WTC11 (cell line): Measurements from ENCODE around the gene ITPR2. TPM values are rescaled to one million over a fixed set of nuclear protein-coding genes. Genes with fewer than 3 reads are reported as not detected.

Experiments
- ATAC-seq: fragments of 200-7000 bp; cut with Tn5 transposase; 2 replicates; pipeline ENCODE4 v1.10.0; 2021; ENCODE audit warnings: mild to moderate bottlenecking, moderate library complexity
- CTCF ChIA-PET: fragments of 300-600 bp; sonication (Branson Sonifier 250); formaldehyde crosslinking; loops from one replicate; lab custom pipeline; 2021; ENCODE audit warnings: antibody characterized with exemption; lab: Charles Lee
- POLR2A ChIA-PET: fragments of 350-600 bp; sonication (Branson Sonifier 250); formaldehyde crosslinking; loops from one replicate; lab custom pipeline; 2021; ENCODE audit warnings: antibody characterized with exemption; lab: Charles Lee
- DNase-seq: peaks from one replicate; pipeline ENCODE4 v3.0.0; 2021; ENCODE audit warnings: low spot score
- H3K27ac Mint-ChIP-seq: 2 replicates; pipeline ENCODE4 v1.8.0; 2021; ENCODE audit warnings: mixed read lengths
- H3K27me3 Mint-ChIP-seq: 2 replicates; pipeline ENCODE4 v1.8.0; 2021; ENCODE audit warnings: low read depth, mild to moderate bottlenecking, moderate library complexity, mixed read lengths
- H3K36me3 Mint-ChIP-seq: 2 replicates; pipeline ENCODE4 v1.8.0; 2021; ENCODE audit warnings: mixed read lengths
- H3K4me1 Mint-ChIP-seq: 2 replicates; pipeline ENCODE4 v1.8.0; 2022; ENCODE audit warnings: mixed read lengths
- H3K4me3 Mint-ChIP-seq: 2 replicates; pipeline ENCODE4 v1.8.0; 2021; ENCODE audit warnings: mild to moderate bottlenecking, moderate library complexity, mixed read lengths
- H3K9me3 Mint-ChIP-seq: 2 replicates; pipeline ENCODE4 v1.8.0; 2021; ENCODE audit warnings: mixed read lengths
- CBFB ChIP-seq: sonication (generic); formaldehyde crosslinking; IDR thresholded peaks from 2 replicates; pipeline ENCODE4 v1.8.1; 2022; ENCODE audit warnings: mild to moderate bottlenecking, low read depth, missing genetic modification reagents
- CREM ChIP-seq: sonication (generic); formaldehyde crosslinking; IDR thresholded peaks from 2 replicates; pipeline ENCODE4 v1.8.1; 2022; ENCODE audit warnings: mild to moderate bottlenecking, missing genetic modification reagents, moderate library complexity
- ETV6 ChIP-seq: sonication (generic); formaldehyde crosslinking; IDR thresholded peaks from 2 replicates; pipeline ENCODE4 v1.8.1; 2022; ENCODE audit warnings: mild to moderate bottlenecking, missing genetic modification reagents
- IRF2 ChIP-seq: sonication (generic); formaldehyde crosslinking; IDR thresholded peaks from 2 replicates; pipeline ENCODE4 v1.8.0; 2022; ENCODE audit warnings: low read depth, missing genetic modification reagents, borderline replicate concordance
- RELA ChIP-seq: sonication (generic); formaldehyde crosslinking; IDR thresholded peaks from 2 replicates; pipeline ENCODE4 v1.8.1; 2022; ENCODE audit warnings: missing genetic modification reagents, mild to moderate bottlenecking, borderline replicate concordance
- SMAD3 ChIP-seq: sonication (generic); formaldehyde crosslinking; IDR thresholded peaks from 2 replicates; pipeline ENCODE4 v1.8.0; 2022; ENCODE audit warnings: missing genetic modification reagents, mild to moderate bottlenecking, borderline replicate concordance
- SMAD4 ChIP-seq: sonication (generic); formaldehyde crosslinking; IDR thresholded peaks from 2 replicates; pipeline ENCODE4 v1.8.0; 2022; ENCODE audit warnings: mild to moderate bottlenecking, missing genetic modification reagents
- TEAD4 ChIP-seq: sonication (generic); formaldehyde crosslinking; IDR thresholded peaks from 2 replicates; pipeline ENCODE4 v1.8.0; 2022; ENCODE audit warnings: mild to moderate bottlenecking, missing genetic modification reagents
- TP53 ChIP-seq: sonication (generic); formaldehyde crosslinking; IDR thresholded peaks from 2 replicates; pipeline ENCODE4 v1.8.1; 2023; ENCODE audit warnings: mild to moderate bottlenecking, missing genetic modification reagents
- ZNF121 ChIP-seq: sonication (generic); formaldehyde crosslinking; IDR thresholded peaks from 2 replicates; pipeline ENCODE4 v1.8.0; 2023; ENCODE audit warnings: missing genetic modification reagents
- ZNF232 ChIP-seq: sonication (generic); formaldehyde crosslinking; IDR thresholded peaks from 2 replicates; pipeline ENCODE4 v1.8.0; 2022; ENCODE audit warnings: mild to moderate bottlenecking, missing genetic modification reagents
- ZNF416 ChIP-seq: fragments of 250-450 bp; sonication (Bioruptor Pico); IDR thresholded peaks from 2 replicates; pipeline ENCODE4 v1.9.0; 2021; ENCODE audit warnings: mild to moderate bottlenecking, inconsistent platforms
- total RNA-seq: library from RNA; stranded (reverse); gene quantifications from 3 replicates; pipeline ENCODE4 v1.2.3, GENCODE V29; 2021
- TF ChIP-seq, protein P1 (sequence below): fragments of 250-450 bp; sonication (Bioruptor Pico); IDR thresholded peaks from 2 replicates; pipeline ENCODE4 v1.9.0; 2021; ENCODE audit warnings: mild to moderate bottlenecking, borderline replicate concordance
- TF ChIP-seq, protein P2 (sequence below): fragments of 250-450 bp; sonication (Bioruptor Pico); IDR thresholded peaks from 2 replicates; pipeline ENCODE4 v1.9.0; 2021; ENCODE audit warnings: mild to moderate bottlenecking
- TF ChIP-seq, protein P3 (sequence below): fragments of 200-600 bp; IDR thresholded peaks from 2 replicates; pipeline ENCODE4 v1.8.0; 2022; ENCODE audit warnings: antibody characterized with exemption
- TF ChIP-seq, protein P4 (sequence below): sonication (generic); formaldehyde crosslinking; IDR thresholded peaks from 2 replicates; pipeline ENCODE4 v1.8.0; 2022; ENCODE audit warnings: mild to moderate bottlenecking, missing genetic modification reagents
- TF ChIP-seq, protein P5 (sequence below): sonication (generic); formaldehyde crosslinking; IDR thresholded peaks from 2 replicates; pipeline ENCODE4 v1.8.1; 2022; ENCODE audit warnings: missing genetic modification reagents, borderline replicate concordance
- TF ChIP-seq, protein P6 (sequence below): sonication (generic); formaldehyde crosslinking; conservative IDR thresholded peaks from 2 replicates; pipeline ENCODE4 v1.8.1; 2023; ENCODE audit warnings: mild to moderate bottlenecking, low read depth, missing genetic modification reagents, moderate library complexity

ITPR2 gene
- total RNA-seq, 1 experiment from 2014 or later = 50.7 TPM

DNA sequence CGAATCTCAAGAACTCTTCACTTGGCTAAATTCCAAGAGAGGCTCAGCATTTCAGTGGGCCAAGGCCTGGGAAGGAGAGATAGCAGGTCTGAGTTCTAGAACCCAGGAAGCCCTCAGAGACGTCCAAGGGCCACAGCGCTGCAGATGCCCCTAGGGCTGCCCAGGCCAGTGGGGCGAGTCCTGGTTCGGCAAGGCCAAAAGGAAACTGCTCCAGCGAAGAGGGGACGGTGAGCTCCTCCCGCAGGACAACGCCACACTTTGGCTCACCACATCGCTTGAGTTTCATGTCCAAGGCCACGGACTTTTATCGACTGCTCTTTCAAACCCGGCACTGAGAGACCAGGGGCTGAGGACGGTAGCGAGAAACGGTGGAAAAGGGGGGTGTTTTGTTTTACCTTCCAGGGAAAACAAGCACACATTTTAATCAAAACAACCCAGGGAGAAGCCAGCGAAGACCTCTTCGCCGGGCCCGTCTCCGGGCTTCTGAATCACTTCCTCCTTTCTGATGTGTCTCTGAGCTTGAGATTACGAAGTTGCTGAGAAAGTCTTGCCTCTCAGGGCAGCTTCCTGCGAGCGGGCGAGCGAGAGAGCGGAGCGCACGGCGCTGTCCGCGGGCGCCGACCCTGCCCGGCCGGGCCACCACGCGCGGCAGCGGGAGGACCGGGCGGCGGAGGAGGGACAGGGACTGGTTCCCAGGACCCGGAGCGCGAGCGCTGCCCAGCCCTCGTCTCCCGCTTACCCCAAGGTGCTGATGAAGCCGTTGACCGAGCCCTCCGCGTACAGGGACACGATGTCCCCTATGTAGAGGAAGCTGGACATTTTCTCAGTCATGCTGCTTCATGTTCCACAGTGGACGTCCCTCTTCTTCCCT lies 808 bp downstream of the ITPR2 start (continued):
- no peak for TF ChIP-seq ZNF232 (CRISPR knock-in tag)
- TF ChIP-seq ZNF416 (CRISPR knock-in tag) = no peak
- TF ChIP-seq, all 79 proteins: peak for 5

DNA sequence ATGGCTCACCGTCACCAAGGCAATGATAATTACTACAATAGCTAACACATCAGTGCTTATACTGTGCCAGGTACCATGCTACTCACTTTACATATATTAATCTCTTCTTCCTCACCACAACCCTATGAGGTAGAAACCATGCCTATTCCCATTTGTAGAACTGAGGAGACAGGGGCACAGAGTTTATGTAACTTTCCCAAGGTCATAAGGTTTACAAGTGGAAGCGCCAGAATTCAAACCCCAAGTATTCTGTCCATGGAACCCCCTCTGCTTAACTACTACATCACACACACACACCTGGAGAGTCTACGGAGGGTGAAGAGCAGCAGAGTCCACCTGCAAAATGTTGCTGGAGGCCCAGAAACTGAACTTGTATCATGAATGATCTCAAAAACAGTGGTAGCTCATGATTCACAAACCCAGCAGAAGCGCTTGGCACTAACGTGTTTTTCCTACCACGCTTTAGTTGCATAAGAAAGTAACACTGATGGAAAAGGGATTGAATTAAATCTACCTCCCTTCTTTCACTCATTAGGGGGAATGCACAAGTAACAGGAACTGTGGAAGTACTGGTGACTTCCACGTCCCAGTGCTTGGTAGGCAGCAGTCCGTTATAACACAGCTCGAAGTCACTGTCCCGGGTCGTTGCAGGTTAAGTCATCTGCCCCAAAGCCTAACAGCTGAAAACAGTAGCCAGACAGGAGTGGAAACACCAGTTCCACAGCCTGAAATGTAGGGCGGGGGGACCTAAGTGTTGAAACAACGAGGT lies 2.0 kb downstream of the ITPR2 start:
- no peak overlapping the region for H3K27ac Mint-ChIP-seq
- H3K4me3 Mint-ChIP-seq = peak overlapping the region; percentile 65
- H3K9me3 Mint-ChIP-seq = no peaks in the 10 kb centered on the region
- CTCF ChIA-PET = interaction anchor here (0.9 to 1.0 kb wide), 2 partner anchors 54 to 185 kb away, joined by 3 to 5 read pairs; no protein-coding TSS in a partner anchor
- H3K4me1 Mint-ChIP-seq = peaks cover 42% of the 10 kb centered on the region
- no peaks in the 10 kb centered on the region for H3K36me3 Mint-ChIP-seq
- POLR2A ChIA-PET = interaction anchor here (0.5 kb wide), 1 partner anchor 10 kb away, joined by 3 read pairs; no protein-coding TSS in a partner anchor
- ATAC-seq (no peak), DNase-seq (no peak)
- no peaks in the 10 kb centered on the region; the same call in 1 of the 2 replicates for H3K27me3 Mint-ChIP-seq
- TF ChIP-seq SMAD3 (no peak), CBFB (CRISPR knock-in tag) (no peak), TP53 (CRISPR knock-in tag) (no peak), RELA (CRISPR knock-in tag) (no peak), ZNF121 (CRISPR knock-in tag) (no peak), IRF2 (CRISPR knock-in tag) (no peak), CREM (CRISPR knock-in tag) (no peak), TEAD4 (CRISPR knock-in tag) (no peak), ETV6 (CRISPR knock-in tag) (no peak), SMAD4 (CRISPR knock-in tag) (no peak)
- TF ChIP-seq, protein P1, sequence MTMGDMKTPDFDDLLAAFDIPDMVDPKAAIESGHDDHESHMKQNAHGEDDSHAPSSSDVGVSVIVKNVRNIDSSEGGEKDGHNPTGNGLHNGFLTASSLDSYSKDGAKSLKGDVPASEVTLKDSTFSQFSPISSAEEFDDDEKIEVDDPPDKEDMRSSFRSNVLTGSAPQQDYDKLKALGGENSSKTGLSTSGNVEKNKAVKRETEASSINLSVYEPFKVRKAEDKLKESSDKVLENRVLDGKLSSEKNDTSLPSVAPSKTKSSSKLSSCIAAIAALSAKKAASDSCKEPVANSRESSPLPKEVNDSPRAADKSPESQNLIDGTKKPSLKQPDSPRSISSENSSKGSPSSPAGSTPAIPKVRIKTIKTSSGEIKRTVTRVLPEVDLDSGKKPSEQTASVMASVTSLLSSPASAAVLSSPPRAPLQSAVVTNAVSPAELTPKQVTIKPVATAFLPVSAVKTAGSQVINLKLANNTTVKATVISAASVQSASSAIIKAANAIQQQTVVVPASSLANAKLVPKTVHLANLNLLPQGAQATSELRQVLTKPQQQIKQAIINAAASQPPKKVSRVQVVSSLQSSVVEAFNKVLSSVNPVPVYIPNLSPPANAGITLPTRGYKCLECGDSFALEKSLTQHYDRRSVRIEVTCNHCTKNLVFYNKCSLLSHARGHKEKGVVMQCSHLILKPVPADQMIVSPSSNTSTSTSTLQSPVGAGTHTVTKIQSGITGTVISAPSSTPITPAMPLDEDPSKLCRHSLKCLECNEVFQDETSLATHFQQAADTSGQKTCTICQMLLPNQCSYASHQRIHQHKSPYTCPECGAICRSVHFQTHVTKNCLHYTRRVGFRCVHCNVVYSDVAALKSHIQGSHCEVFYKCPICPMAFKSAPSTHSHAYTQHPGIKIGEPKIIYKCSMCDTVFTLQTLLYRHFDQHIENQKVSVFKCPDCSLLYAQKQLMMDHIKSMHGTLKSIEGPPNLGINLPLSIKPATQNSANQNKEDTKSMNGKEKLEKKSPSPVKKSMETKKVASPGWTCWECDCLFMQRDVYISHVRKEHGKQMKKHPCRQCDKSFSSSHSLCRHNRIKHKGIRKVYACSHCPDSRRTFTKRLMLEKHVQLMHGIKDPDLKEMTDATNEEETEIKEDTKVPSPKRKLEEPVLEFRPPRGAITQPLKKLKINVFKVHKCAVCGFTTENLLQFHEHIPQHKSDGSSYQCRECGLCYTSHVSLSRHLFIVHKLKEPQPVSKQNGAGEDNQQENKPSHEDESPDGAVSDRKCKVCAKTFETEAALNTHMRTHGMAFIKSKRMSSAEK (CRISPR knock-in tag) = no peak
- TF ChIP-seq, protein P2, sequence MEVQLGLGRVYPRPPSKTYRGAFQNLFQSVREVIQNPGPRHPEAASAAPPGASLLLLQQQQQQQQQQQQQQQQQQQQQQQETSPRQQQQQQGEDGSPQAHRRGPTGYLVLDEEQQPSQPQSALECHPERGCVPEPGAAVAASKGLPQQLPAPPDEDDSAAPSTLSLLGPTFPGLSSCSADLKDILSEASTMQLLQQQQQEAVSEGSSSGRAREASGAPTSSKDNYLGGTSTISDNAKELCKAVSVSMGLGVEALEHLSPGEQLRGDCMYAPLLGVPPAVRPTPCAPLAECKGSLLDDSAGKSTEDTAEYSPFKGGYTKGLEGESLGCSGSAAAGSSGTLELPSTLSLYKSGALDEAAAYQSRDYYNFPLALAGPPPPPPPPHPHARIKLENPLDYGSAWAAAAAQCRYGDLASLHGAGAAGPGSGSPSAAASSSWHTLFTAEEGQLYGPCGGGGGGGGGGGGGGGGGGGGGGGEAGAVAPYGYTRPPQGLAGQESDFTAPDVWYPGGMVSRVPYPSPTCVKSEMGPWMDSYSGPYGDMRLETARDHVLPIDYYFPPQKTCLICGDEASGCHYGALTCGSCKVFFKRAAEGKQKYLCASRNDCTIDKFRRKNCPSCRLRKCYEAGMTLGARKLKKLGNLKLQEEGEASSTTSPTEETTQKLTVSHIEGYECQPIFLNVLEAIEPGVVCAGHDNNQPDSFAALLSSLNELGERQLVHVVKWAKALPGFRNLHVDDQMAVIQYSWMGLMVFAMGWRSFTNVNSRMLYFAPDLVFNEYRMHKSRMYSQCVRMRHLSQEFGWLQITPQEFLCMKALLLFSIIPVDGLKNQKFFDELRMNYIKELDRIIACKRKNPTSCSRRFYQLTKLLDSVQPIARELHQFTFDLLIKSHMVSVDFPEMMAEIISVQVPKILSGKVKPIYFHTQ (CRISPR knock-in tag) = no peak
- TF ChIP-seq, protein P3, sequence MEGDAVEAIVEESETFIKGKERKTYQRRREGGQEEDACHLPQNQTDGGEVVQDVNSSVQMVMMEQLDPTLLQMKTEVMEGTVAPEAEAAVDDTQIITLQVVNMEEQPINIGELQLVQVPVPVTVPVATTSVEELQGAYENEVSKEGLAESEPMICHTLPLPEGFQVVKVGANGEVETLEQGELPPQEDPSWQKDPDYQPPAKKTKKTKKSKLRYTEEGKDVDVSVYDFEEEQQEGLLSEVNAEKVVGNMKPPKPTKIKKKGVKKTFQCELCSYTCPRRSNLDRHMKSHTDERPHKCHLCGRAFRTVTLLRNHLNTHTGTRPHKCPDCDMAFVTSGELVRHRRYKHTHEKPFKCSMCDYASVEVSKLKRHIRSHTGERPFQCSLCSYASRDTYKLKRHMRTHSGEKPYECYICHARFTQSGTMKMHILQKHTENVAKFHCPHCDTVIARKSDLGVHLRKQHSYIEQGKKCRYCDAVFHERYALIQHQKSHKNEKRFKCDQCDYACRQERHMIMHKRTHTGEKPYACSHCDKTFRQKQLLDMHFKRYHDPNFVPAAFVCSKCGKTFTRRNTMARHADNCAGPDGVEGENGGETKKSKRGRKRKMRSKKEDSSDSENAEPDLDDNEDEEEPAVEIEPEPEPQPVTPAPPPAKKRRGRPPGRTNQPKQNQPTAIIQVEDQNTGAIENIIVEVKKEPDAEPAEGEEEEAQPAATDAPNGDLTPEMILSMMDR = no peak
- TF ChIP-seq, protein P4, sequence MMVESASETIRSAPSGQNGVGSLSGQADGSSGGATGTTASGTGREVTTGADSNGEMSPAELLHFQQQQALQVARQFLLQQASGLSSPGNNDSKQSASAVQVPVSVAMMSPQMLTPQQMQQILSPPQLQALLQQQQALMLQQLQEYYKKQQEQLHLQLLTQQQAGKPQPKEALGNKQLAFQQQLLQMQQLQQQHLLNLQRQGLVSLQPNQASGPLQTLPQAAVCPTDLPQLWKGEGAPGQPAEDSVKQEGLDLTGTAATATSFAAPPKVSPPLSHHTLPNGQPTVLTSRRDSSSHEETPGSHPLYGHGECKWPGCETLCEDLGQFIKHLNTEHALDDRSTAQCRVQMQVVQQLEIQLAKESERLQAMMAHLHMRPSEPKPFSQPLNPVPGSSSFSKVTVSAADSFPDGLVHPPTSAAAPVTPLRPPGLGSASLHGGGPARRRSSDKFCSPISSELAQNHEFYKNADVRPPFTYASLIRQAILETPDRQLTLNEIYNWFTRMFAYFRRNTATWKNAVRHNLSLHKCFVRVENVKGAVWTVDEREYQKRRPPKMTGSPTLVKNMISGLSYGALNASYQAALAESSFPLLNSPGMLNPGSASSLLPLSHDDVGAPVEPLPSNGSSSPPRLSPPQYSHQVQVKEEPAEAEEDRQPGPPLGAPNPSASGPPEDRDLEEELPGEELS (CRISPR knock-in tag) = no peak
- TF ChIP-seq, protein P5, sequence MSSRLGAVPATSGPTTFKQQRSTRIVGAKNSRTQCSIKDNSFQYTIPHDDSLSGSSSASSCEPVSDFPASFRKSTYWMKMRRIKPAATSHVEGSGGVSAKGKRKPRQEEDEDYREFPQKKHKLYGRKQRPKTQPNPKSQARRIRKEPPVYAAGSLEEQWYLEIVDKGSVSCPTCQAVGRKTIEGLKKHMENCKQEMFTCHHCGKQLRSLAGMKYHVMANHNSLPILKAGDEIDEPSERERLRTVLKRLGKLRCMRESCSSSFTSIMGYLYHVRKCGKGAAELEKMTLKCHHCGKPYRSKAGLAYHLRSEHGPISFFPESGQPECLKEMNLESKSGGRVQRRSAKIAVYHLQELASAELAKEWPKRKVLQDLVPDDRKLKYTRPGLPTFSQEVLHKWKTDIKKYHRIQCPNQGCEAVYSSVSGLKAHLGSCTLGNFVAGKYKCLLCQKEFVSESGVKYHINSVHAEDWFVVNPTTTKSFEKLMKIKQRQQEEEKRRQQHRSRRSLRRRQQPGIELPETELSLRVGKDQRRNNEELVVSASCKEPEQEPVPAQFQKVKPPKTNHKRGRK (CRISPR knock-in tag) = no peak
- TF ChIP-seq, protein P6, sequence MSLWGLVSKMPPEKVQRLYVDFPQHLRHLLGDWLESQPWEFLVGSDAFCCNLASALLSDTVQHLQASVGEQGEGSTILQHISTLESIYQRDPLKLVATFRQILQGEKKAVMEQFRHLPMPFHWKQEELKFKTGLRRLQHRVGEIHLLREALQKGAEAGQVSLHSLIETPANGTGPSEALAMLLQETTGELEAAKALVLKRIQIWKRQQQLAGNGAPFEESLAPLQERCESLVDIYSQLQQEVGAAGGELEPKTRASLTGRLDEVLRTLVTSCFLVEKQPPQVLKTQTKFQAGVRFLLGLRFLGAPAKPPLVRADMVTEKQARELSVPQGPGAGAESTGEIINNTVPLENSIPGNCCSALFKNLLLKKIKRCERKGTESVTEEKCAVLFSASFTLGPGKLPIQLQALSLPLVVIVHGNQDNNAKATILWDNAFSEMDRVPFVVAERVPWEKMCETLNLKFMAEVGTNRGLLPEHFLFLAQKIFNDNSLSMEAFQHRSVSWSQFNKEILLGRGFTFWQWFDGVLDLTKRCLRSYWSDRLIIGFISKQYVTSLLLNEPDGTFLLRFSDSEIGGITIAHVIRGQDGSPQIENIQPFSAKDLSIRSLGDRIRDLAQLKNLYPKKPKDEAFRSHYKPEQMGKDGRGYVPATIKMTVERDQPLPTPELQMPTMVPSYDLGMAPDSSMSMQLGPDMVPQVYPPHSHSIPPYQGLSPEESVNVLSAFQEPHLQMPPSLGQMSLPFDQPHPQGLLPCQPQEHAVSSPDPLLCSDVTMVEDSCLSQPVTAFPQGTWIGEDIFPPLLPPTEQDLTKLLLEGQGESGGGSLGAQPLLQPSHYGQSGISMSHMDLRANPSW (CRISPR knock-in tag) = no peak
